Astrocyte of the spinal cord (primary cell): ENCODE results near the gene C22orf23.

Experiments
- DNase-seq: peaks from one replicate; pipeline ENCODE4 v3.0.0; 2011; ENCODE audit warnings: low read depth, low spot score
- H3K4me3 ChIP-seq: 2 replicates; pipeline ENCODE4 v1.5.1; 2011; ENCODE audit warnings: low read depth, mild to moderate bottlenecking, low read length, moderate library complexity
- CTCF ChIP-seq: IDR thresholded peaks from 2 replicates; pipeline ENCODE4 v1.5.1; 2012; ENCODE audit warnings: low read depth, mild to moderate bottlenecking, low read length, inconsistent platforms
- in situ Hi-C: cut with HindIII; loops from 2 replicates; pipeline ENCODE4 v1.10.0; 2017; ENCODE audit warnings: low sequenced_read_pairs

The C22orf23 gene

GRCh38 chr22:37953437-37954179, at the start of gene C22orf23, which contains the start of gene POLR2F:
TSS of gene C22orf23 (minus strand) at chr22:37953601. CDS start at chr22:37953149, 452 bp downstream.
TSS of gene POLR2F (plus strand) at chr22:37953699. CDS start at chr22:37953788, 89 bp downstream.
- in situ Hi-C loops = no loop called here
- peak within 1 kb of the TSS; percentile 99 for H3K4me3 ChIP-seq
- no peak for TF ChIP-seq CTCF
- peak; percentile 91 for DNase-seq

- in situ Hi-C loops = no loop called here
- TF ChIP-seq CTCF = no peak
- H3K4me3 ChIP-seq = no peak overlapping the region
- peak; percentile 73 for DNase-seq
Observed at GRCh38 chr22:37999640-38000272, 46.4 kb upstream of the C22orf23 start.

- in situ Hi-C loops = no loop called here
- no peak for DNase-seq
- no peak for TF ChIP-seq CTCF
- no peak overlapping the region for H3K4me3 ChIP-seq
Observed at GRCh38 chr22:37999236-37999635, 45.8 kb upstream of the C22orf23 start.

GRCh38 chr22:37998543-37998942, 45.1 kb upstream of the C22orf23 start:
- no peak overlapping the region for H3K4me3 ChIP-seq
- TF ChIP-seq CTCF = no peak
- DNase-seq = no peak
- in situ Hi-C loops = no loop called here

GRCh38 chr22:37996515-37997246, 43.3 kb upstream of the C22orf23 start:
- in situ Hi-C loops = no loop called here
- H3K4me3 ChIP-seq = no peak overlapping the region
- no peak for DNase-seq
- TF ChIP-seq CTCF = no peak

GRCh38 chr22:37996079-37996478, 42.7 kb upstream of the C22orf23 start:
- H3K4me3 ChIP-seq = no peak overlapping the region
- in situ Hi-C loops = no loop called here
- DNase-seq = no peak
- no peak for TF ChIP-seq CTCF
